Liver (tissue), 9 donors: Measurements from ENCODE around the gene PARD3B. TPM values are rescaled to one million over a fixed set of nuclear protein-coding genes. Genes with fewer than 3 reads are reported as not detected.

Experiments
- DNase-seq: peaks from one replicate; pipeline ENCODE4 v3.0.0-alpha.2; 2017; ENCODE audit warnings: low spot score
- H3K27ac ChIP-seq, 2 donors: one replicate each; pipeline ENCODE4 v1.7.0; 2013; ENCODE audit warnings: inconsistent platforms in 2 of 2, low read length in 2 of 2, control low read depth in 1 of 2, low read depth in 1 of 2, mild to moderate bottlenecking in 1 of 2
- H3K27me3 ChIP-seq, 4 donors: one replicate each; pipeline versions ENCODE4 v1.6.1 to v1.7.0; 2013; ENCODE audit warnings: low read length in 3 of 4, inconsistent platforms in 1 of 4, mild to moderate bottlenecking in 1 of 4, moderate library complexity in 1 of 4; ENCODE audit not compliant: control insufficient read depth in 4 of 4, insufficient read depth in 4 of 4
- H3K36me3 ChIP-seq, 4 donors: one replicate each; pipeline versions ENCODE4 v1.6.1 to v1.7.0; 2013; ENCODE audit warnings: low read length in 3 of 4, mild to moderate bottlenecking in 3 of 4, low read depth in 1 of 4, moderate library complexity in 1 of 4; ENCODE audit not compliant: control insufficient read depth in 4 of 4, insufficient read depth in 3 of 4
- H3K4me1 ChIP-seq, 4 donors: one replicate each; pipeline versions ENCODE4 v1.6.1 to v1.7.0; 2013; ENCODE audit warnings: low read length in 3 of 4, mild to moderate bottlenecking in 3 of 4, moderate library complexity in 1 of 4; ENCODE audit not compliant: control insufficient read depth in 4 of 4, insufficient read depth in 4 of 4
- H3K4me3 ChIP-seq, 3 donors: one replicate each; pipeline versions ENCODE4 v1.6.1 to v1.7.0; 2013; ENCODE audit warnings: low read length in 3 of 3, control low read depth in 1 of 3, low read depth in 1 of 3, mild to moderate bottlenecking in 1 of 3
- H3K9ac ChIP-seq, 2 donors: one replicate each; pipeline ENCODE4 v1.7.0; 2013; ENCODE audit warnings: low read length in 2 of 2, mild to moderate bottlenecking in 2 of 2, moderate library complexity in 2 of 2, control low read depth in 1 of 2, low read depth in 1 of 2
- H3K9me3 ChIP-seq, 4 donors: one replicate each; pipeline versions ENCODE4 v1.6.1 to v1.7.0; 2013; ENCODE audit warnings: low read length in 3 of 4; ENCODE audit not compliant: control insufficient read depth in 4 of 4
- EGR1 ChIP-seq, 2 donors: IDR thresholded peaks; 2 replicates each; pipeline ENCODE4 v1.6.1; 2016 to 2018; ENCODE audit warnings: antibody characterized with exemption in 2 of 2, low read depth in 2 of 2
- FOXA1 ChIP-seq: IDR thresholded peaks from 2 replicates; pipeline ENCODE4 v1.6.1; 2016; ENCODE audit warnings: antibody characterized with exemption
- FOXA2 ChIP-seq: IDR thresholded peaks from 2 replicates; pipeline ENCODE4 v1.6.1; 2016; ENCODE audit warnings: antibody characterized with exemption
- GABPA ChIP-seq, 2 donors: IDR thresholded peaks in 1 of 2; conservative IDR thresholded peaks in 1 of 2; 2 replicates each; pipeline ENCODE4 v1.6.1; 2016; ENCODE audit warnings: antibody characterized with exemption in 2 of 2, mild to moderate bottlenecking in 1 of 2, moderate library complexity in 1 of 2
- HNF4A ChIP-seq, 2 donors: conservative IDR thresholded peaks; 2 replicates each; pipeline ENCODE4 v1.6.1; 2016; ENCODE audit warnings: antibody characterized with exemption in 2 of 2, mild to moderate bottlenecking in 2 of 2
- HNF4G ChIP-seq: IDR thresholded peaks from 2 replicates; pipeline ENCODE4 v1.6.1; 2016; ENCODE audit warnings: antibody characterized with exemption
- JUND ChIP-seq, 2 donors: IDR thresholded peaks; 2 replicates each; pipeline ENCODE4 v1.6.1; 2016; ENCODE audit warnings: antibody characterized with exemption in 2 of 2
- NR2F2 ChIP-seq: IDR thresholded peaks from 2 replicates; pipeline ENCODE4 v1.6.1; 2016; ENCODE audit warnings: antibody characterized with exemption
- RAD21 ChIP-seq, 2 donors: IDR thresholded peaks; 2 replicates each; pipeline ENCODE4 v1.6.1; 2016; ENCODE audit warnings: antibody characterized with exemption in 2 of 2, mild to moderate bottlenecking in 2 of 2
- RXRA ChIP-seq, 2 donors: IDR thresholded peaks; 2 replicates each; pipeline ENCODE4 v1.6.1; 2017 to 2018; ENCODE audit warnings: antibody characterized with exemption in 2 of 2, mild to moderate bottlenecking in 1 of 2
- SP1 ChIP-seq: IDR thresholded peaks from 2 replicates; pipeline ENCODE4 v1.6.1; 2018; ENCODE audit warnings: antibody characterized with exemption, mild to moderate bottlenecking
- TAF1 ChIP-seq: conservative IDR thresholded peaks from 2 replicates; pipeline ENCODE4 v1.6.1; 2016; ENCODE audit warnings: antibody characterized with exemption, mild to moderate bottlenecking
- YY1 ChIP-seq: IDR thresholded peaks from 2 replicates; pipeline ENCODE4 v1.6.1; 2016; ENCODE audit warnings: antibody characterized with exemption, mild to moderate bottlenecking
- WGBS: extraction: QIAGEN DNeasy Blood & Tissue Kit; methylation state at CpG from one replicate; pipeline ENCODE4 v1.1.7; 2013; 5-methylcytosine and 5-hydroxymethylcytosine counted together
- polyA plus RNA-seq, 2 donors: library from polyadenylated mRNA; stranded (reverse) in 1 of 2; unstranded in 1 of 2; fragments of 200-250 nt in 1 of 2; fragments of >200 nt in 1 of 2; fragmentation: Nextera tagmentation in 1 of 2; extraction: Ambion mirVana in 1 of 2; gene quantifications; one replicate each; pipeline versions ENCODE4 v1.2.1 to v1.2.3, GENCODE V29; 2013 to 2015
- total RNA-seq, 2 donors: library from RNA; depleted of rRNA; stranded (reverse); fragments of >200 nt; gene quantifications; one replicate each; pipeline ENCODE4 v1.2.3, GENCODE V29; 2014
- TF ChIP-seq, protein P1 (sequence below): fragments of 150-350 bp; IDR thresholded peaks from 2 replicates; pipeline ENCODE4 v1.5.1; 2017; ENCODE audit warnings: improper control_type of control experiment, low read depth, low read length; ENCODE audit not compliant: missing input control
- TF ChIP-seq, protein P2 (sequence below): IDR thresholded peaks from 2 replicates; pipeline ENCODE4 v1.6.1; 2016; ENCODE audit warnings: antibody characterized with exemption
- TF ChIP-seq, protein P3 (sequence below): IDR thresholded peaks from 2 replicates; pipeline ENCODE4 v1.6.1; 2016; ENCODE audit warnings: antibody characterized with exemption
- TF ChIP-seq, protein P4 (sequence below): IDR thresholded peaks from 2 replicates; pipeline ENCODE4 v1.6.1; 2016; ENCODE audit warnings: antibody characterized with exemption
- TF ChIP-seq, protein P5 (sequence below): IDR thresholded peaks from 2 replicates; pipeline ENCODE4 v1.6.1; 2016; ENCODE audit warnings: antibody characterized with exemption, mild to moderate bottlenecking
- donor health status: healthy.
- donor health status: healthy.
- donor health status: healthy.
- donor health status: healthy.
- donor health status: healthy.

PARD3B gene
- total and polyA plus RNA-seq, 4 donors = 1.1 to 10.3 (median 3.7) TPM

DNA sequence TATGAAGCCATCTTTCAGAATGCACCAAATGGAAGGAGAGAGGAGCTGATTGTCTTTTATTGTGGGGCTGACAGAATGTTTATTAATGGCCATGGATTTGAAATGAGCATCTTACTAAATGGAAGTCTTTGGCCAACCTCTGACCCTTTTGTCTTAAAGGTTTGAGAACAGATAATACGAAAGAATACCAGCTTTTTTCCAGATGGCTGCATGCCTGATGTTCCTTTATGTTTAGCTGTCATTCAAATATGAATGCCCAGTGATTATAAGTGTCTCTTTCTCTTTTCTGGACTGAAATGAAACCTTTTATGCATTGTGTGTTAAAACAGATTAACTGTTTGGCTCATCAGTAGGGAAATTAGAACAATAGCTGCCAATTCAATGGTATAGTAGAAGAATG, 46.0 kb downstream of the PARD3B start:
- no peak overlapping the region for H3K27ac ChIP-seq
- H3K9ac ChIP-seq = no peak overlapping the region
- TF ChIP-seq, protein P1, sequence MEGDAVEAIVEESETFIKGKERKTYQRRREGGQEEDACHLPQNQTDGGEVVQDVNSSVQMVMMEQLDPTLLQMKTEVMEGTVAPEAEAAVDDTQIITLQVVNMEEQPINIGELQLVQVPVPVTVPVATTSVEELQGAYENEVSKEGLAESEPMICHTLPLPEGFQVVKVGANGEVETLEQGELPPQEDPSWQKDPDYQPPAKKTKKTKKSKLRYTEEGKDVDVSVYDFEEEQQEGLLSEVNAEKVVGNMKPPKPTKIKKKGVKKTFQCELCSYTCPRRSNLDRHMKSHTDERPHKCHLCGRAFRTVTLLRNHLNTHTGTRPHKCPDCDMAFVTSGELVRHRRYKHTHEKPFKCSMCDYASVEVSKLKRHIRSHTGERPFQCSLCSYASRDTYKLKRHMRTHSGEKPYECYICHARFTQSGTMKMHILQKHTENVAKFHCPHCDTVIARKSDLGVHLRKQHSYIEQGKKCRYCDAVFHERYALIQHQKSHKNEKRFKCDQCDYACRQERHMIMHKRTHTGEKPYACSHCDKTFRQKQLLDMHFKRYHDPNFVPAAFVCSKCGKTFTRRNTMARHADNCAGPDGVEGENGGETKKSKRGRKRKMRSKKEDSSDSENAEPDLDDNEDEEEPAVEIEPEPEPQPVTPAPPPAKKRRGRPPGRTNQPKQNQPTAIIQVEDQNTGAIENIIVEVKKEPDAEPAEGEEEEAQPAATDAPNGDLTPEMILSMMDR = no peak
- TF ChIP-seq SP1 (no peak), HNF4G (no peak), FOXA2 (no peak), HNF4A (conservative IDR thresholded peaks at IDR 0.05) (no peak), EGR1 (IDR thresholded peaks at IDR 0.05; ENCODE audit: low read depth in 2 of 2) (no peak), GABPA (IDR thresholded peaks at IDR 0.05 in 1 of 2, conservative IDR thresholded peaks at IDR 0.05 in 1 of 2) (no peak), RXRA (IDR thresholded peaks at IDR 0.05) (no peak), YY1 (no peak), TAF1 (no peak), RAD21 (IDR thresholded peaks at IDR 0.05) (no peak)
- TF ChIP-seq, protein P2, sequence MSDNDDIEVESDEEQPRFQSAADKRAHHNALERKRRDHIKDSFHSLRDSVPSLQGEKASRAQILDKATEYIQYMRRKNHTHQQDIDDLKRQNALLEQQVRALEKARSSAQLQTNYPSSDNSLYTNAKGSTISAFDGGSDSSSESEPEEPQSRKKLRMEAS = no peak
- TF ChIP-seq, protein P3, sequence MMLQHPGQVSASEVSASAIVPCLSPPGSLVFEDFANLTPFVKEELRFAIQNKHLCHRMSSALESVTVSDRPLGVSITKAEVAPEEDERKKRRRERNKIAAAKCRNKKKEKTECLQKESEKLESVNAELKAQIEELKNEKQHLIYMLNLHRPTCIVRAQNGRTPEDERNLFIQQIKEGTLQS = no peak
- TF ChIP-seq, protein P4, sequence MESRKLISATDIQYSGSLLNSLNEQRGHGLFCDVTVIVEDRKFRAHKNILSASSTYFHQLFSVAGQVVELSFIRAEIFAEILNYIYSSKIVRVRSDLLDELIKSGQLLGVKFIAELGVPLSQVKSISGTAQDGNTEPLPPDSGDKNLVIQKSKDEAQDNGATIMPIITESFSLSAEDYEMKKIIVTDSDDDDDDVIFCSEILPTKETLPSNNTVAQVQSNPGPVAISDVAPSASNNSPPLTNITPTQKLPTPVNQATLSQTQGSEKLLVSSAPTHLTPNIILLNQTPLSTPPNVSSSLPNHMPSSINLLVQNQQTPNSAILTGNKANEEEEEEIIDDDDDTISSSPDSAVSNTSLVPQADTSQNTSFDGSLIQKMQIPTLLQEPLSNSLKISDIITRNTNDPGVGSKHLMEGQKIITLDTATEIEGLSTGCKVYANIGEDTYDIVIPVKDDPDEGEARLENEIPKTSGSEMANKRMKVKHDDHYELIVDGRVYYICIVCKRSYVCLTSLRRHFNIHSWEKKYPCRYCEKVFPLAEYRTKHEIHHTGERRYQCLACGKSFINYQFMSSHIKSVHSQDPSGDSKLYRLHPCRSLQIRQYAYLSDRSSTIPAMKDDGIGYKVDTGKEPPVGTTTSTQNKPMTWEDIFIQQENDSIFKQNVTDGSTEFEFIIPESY = no peak
- TF ChIP-seq, protein P5, sequence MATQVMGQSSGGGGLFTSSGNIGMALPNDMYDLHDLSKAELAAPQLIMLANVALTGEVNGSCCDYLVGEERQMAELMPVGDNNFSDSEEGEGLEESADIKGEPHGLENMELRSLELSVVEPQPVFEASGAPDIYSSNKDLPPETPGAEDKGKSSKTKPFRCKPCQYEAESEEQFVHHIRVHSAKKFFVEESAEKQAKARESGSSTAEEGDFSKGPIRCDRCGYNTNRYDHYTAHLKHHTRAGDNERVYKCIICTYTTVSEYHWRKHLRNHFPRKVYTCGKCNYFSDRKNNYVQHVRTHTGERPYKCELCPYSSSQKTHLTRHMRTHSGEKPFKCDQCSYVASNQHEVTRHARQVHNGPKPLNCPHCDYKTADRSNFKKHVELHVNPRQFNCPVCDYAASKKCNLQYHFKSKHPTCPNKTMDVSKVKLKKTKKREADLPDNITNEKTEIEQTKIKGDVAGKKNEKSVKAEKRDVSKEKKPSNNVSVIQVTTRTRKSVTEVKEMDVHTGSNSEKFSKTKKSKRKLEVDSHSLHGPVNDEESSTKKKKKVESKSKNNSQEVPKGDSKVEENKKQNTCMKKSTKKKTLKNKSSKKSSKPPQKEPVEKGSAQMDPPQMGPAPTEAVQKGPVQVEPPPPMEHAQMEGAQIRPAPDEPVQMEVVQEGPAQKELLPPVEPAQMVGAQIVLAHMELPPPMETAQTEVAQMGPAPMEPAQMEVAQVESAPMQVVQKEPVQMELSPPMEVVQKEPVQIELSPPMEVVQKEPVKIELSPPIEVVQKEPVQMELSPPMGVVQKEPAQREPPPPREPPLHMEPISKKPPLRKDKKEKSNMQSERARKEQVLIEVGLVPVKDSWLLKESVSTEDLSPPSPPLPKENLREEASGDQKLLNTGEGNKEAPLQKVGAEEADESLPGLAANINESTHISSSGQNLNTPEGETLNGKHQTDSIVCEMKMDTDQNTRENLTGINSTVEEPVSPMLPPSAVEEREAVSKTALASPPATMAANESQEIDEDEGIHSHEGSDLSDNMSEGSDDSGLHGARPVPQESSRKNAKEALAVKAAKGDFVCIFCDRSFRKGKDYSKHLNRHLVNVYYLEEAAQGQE = no peak
- DNase-seq = no peak
- no peaks in the 10 kb centered on the region for H3K36me3 ChIP-seq
- H3K9me3 ChIP-seq = peaks cover 0 to 3% (median 0%) of the 10 kb centered on the region in 4 donors
- no peaks in the 10 kb centered on the region for H3K27me3 ChIP-seq
- WGBS = 89% methylated on average over 1 of the region's 1 CpG
- H3K4me3 ChIP-seq = no peak overlapping the region
- H3K4me1 ChIP-seq = no peaks in the 10 kb centered on the region

DNA sequence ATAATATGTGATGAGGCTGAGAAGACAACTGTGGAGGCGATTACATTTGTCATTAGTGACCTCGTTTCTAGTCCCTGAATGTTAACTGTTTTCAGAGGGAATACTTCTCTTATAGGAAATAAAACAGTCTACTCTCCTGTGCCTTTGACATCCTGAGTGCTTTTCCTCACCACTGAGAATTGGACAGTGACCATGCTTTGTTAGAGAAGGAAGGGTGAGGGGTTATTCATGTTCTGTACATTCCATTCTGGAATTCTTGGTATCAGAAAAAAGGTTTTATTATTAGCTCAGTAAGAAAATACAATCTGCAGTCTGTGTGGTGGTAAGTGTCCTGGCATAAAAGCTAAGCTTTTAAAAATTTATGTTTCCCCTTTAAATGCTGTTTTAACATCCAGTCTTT, 58.8 kb downstream of the PARD3B start:
- no peaks in the 10 kb centered on the region for H3K36me3 ChIP-seq
- H3K27me3 ChIP-seq = no peaks in the 10 kb centered on the region
- no peak overlapping the region for H3K4me3 ChIP-seq
- no peak overlapping the region for H3K9ac ChIP-seq
- H3K27ac ChIP-seq = no peak overlapping the region
- no peak for DNase-seq
- 71% methylated on average over 2 of the region's 2 CpGs for WGBS
- peaks cover 0 to 10% (median 1%) of the 10 kb centered on the region in 4 donors for H3K4me1 ChIP-seq
- H3K9me3 ChIP-seq = no peaks in the 10 kb centered on the region
- no peak for TF ChIP-seq YY1
- TF ChIP-seq, protein P1 = no peak
- TF ChIP-seq, protein P4 = no peak
- no peak for TF ChIP-seq FOXA1
- no peak for TF ChIP-seq GABPA (IDR thresholded peaks at IDR 0.05 in 1 of 2, conservative IDR thresholded peaks at IDR 0.05 in 1 of 2)
- no peak for TF ChIP-seq TAF1
- TF ChIP-seq EGR1 (IDR thresholded peaks at IDR 0.05; ENCODE audit: low read depth in 2 of 2) = no peak
- no peak for TF ChIP-seq SP1
- no peak for TF ChIP-seq FOXA2
- no peak for TF ChIP-seq NR2F2
- TF ChIP-seq RAD21 (IDR thresholded peaks at IDR 0.05) = no peak
- TF ChIP-seq, protein P3 = no peak
- TF ChIP-seq, protein P2 = no peak
- TF ChIP-seq HNF4G = no peak
- no peak for TF ChIP-seq RXRA (IDR thresholded peaks at IDR 0.05)
- no peak for TF ChIP-seq JUND (IDR thresholded peaks at IDR 0.05)
- no peak for TF ChIP-seq HNF4A (conservative IDR thresholded peaks at IDR 0.05)
